Ovary (tissue), 9 donors: ENCODE data around the gene KIF16B. TPM values are rescaled to one million over a fixed set of nuclear protein-coding genes. Genes with fewer than 3 reads are reported as not detected.

Experiments used
- DNase-seq, 5 donors: peaks; one replicate each; pipeline ENCODE4 v3.0.0-alpha.2; 2019 to 2020
- H3K27ac ChIP-seq, 2 donors: fragments of 200-600 bp; one replicate each; pipeline versions ENCODE4 v1.5.1 to v1.8.0; 2019 to 2022
- H3K27me3 ChIP-seq: fragments of 200-600 bp; one replicate; pipeline ENCODE4 v1.8.0; 2022
- H3K36me3 ChIP-seq: fragments of 200-600 bp; sonication (generic); one replicate; pipeline ENCODE4 v1.5.1; 2019
- H3K4me1 ChIP-seq: one replicate; pipeline ENCODE4 v1.8.1; 2013; ENCODE audit warnings: mild to moderate bottlenecking, moderate library complexity; ENCODE audit not compliant: insufficient read depth
- H3K4me3 ChIP-seq: fragments of 200-600 bp; sonication (generic); one replicate; pipeline ENCODE4 v1.5.1; 2017
- H3K9me3 ChIP-seq, 2 donors: fragments of 200-600 bp in 1 of 2; sonication (generic) in 1 of 2; one replicate each; pipeline versions ENCODE4 v1.5.1 to v1.8.1; 2013 to 2019; ENCODE audit warnings: mild to moderate bottlenecking in 1 of 2, moderate library complexity in 1 of 2
- EP300 ChIP-seq: sonication (generic); formaldehyde crosslinking; IDR thresholded peaks from one replicate; pipeline ENCODE4 v1.6.1; 2017; ENCODE audit warnings: antibody characterized with exemption
- POLR2A ChIP-seq: fragments of 450-650 bp; IDR thresholded peaks from one replicate; pipeline ENCODE4 v1.6.1; 2017; ENCODE audit warnings: antibody characterized with exemption, mild to moderate bottlenecking, moderate library complexity
- WGBS, 3 donors: extraction: QIAGEN DNeasy Blood & Tissue Kit in 1 of 3; methylation state at CpG; one replicate each; pipeline versions ENCODE4 v1.1.5 to v1.1.7; 2013 to 2017; 5-methylcytosine and 5-hydroxymethylcytosine counted together
- intact Hi-C, 4 donors: fragments of 100-400 bp; cut with DNase I; formaldehyde crosslinking; loops; one replicate each; pipeline versions ENCODE4 v1.11.0 to v1.15.1; 2022 to 2023
- polyA plus RNA-seq, 2 donors: library from polyadenylated mRNA; stranded (reverse); fragments of 200-250 nt in 1 of 2; fragments of 350-450 nt in 1 of 2; fragmentation: Illumina TruSeq in 1 of 2; extraction: RNeasy Lipid Tissue Mini Kit (QIAGEN cat#74804) in 1 of 2; gene quantifications; one replicate each; pipeline ENCODE4 v1.2.3, GENCODE V29; 2013 to 2014
- total RNA-seq, 7 donors: library from RNA; depleted of rRNA in 2 of 7; stranded (reverse); fragments of >200 nt in 2 of 7; fragmentation: NEBNext Ultra II Directional in 3 of 7; extraction: Animal tissue kit (Norgen Biotek cat#: 25700) in 3 of 7; gene quantifications; one replicate each; pipeline versions ENCODE4 v1.1.0 to v1.2.4, GENCODE V29; 2016 to 2023
- TF ChIP-seq, protein P1 (sequence below), 3 donors: fragments of 450-650 bp in 2 of 3; fragments of 200-600 bp in 1 of 3; IDR thresholded peaks; one replicate each; pipeline versions ENCODE4 v1.5.1 to v1.8.0; 2016 to 2022; ENCODE audit warnings: antibody characterized with exemption in 3 of 3, mild to moderate bottlenecking in 1 of 3
- donor health status: DM: no; HTN: no; CAD: no; lungs with moderate emphysema.
- donor health status: DM: no; HTN: no; CAD: no.
- donor health status: Bipolar disorder and iron deficiency.
- donor health status: DM: yes; HTN: yes; CAD: no.
- donor health status: DM: no; HTN: no; CAD: no.
- donor health status: DM: yes; HTN: yes; CAD: no.

KIF16B gene
- total and polyA plus RNA-seq, 9 donors = 10.9 to 28.1 (median 20.2) TPM

DNA sequence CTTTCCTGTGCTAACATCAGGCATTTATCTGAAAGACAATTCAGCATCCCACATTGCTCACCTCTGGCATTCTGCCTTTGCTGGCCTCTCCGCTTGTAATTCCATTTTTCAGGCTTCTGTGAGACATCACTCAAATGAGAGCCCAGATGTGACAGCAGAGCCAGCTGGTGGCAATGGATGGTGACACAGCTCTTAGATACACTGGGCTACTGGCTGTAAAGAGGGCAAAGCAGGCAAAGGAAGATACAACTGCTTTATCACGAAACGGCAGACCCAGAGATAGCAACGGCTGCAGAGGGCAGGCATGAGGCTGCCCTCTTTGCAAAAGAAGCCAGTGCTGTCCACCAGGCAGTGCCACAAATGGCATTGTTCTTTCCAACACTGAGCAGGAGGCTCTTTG lies 329.8 kb downstream of the KIF16B start:
- Histone ChIP-seq H3K27ac (no peak overlapping the region), H3K4me1 (peaks cover 7% of the 10 kb centered on the region), H3K9me3 (no peaks in the 10 kb centered on the region), H3K4me3 (no peak overlapping the region), H3K36me3 (no peaks in the 10 kb centered on the region), H3K27me3 (no peaks in the 10 kb centered on the region)
- no peak for DNase-seq
- TF ChIP-seq, protein P1, sequence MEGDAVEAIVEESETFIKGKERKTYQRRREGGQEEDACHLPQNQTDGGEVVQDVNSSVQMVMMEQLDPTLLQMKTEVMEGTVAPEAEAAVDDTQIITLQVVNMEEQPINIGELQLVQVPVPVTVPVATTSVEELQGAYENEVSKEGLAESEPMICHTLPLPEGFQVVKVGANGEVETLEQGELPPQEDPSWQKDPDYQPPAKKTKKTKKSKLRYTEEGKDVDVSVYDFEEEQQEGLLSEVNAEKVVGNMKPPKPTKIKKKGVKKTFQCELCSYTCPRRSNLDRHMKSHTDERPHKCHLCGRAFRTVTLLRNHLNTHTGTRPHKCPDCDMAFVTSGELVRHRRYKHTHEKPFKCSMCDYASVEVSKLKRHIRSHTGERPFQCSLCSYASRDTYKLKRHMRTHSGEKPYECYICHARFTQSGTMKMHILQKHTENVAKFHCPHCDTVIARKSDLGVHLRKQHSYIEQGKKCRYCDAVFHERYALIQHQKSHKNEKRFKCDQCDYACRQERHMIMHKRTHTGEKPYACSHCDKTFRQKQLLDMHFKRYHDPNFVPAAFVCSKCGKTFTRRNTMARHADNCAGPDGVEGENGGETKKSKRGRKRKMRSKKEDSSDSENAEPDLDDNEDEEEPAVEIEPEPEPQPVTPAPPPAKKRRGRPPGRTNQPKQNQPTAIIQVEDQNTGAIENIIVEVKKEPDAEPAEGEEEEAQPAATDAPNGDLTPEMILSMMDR (IDR thresholded peaks at IDR 0.05) = no peak
- TF ChIP-seq POLR2A = no peak
- 66 to 68% (median 68%) methylated on average over 4 of the region's 4 CpGs for WGBS, 3 donors
- intact Hi-C loops = no loop called here

DNA sequence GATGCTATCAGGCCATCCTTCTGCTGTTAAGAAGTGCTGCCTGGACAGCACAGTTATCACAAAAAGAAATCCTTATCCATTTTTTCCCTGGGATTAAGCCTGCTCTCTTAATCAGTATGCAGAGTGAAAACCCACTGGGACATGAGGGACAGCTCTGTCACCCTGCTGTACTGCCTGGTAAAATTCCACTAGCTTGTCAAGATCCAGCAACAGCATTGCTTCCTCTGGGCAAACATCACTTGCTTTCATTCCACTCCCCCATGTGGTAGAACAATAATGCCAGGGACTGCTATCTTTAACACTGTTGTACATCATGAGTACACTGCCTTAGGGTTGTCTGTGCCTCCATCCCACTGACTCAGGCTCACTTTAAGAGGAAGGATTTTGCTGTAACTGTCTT lies 331.3 kb downstream of the KIF16B start:
- intact Hi-C loops = no loop called here

DNA sequence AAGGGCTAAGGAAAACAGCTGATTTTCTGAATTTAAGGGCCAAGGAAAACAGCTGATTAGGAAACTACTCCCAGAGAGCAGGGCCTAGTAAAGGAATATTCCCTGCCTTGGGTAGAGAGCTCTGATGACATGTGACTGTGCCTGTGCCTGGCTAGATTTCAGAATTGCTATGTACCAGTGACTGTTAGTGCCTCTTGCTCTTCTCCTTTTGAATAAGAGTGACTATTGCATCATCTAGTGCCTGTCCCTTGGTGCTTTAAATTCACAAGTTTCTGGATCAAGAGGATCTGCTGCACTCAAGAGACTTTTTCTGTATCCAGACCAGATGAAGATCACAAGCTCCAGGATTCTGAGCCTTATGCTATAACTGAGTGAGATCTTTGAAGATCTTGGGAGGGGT lies 332.9 kb downstream of the KIF16B start:
- TF ChIP-seq POLR2A (no peak), EP300 (no peak)
- TF ChIP-seq, protein P1 (IDR thresholded peaks at IDR 0.05) = no peak
- intact Hi-C loops = no loop called here

More for the DNA sequence above, 331.3 kb downstream of the KIF16B start:
- TF ChIP-seq POLR2A = no peak
- TF ChIP-seq, protein P1 (IDR thresholded peaks at IDR 0.05) = no peak
- no peak for TF ChIP-seq EP300
- no peak for DNase-seq
- H3K9me3 ChIP-seq = no peaks in the 10 kb centered on the region
- peaks cover 3% of the 10 kb centered on the region for H3K4me1 ChIP-seq
- no peaks in the 10 kb centered on the region for H3K27me3 ChIP-seq
- no peaks in the 10 kb centered on the region for H3K36me3 ChIP-seq
- H3K27ac ChIP-seq = no peak overlapping the region
- H3K4me3 ChIP-seq = no peak overlapping the region

DNA sequence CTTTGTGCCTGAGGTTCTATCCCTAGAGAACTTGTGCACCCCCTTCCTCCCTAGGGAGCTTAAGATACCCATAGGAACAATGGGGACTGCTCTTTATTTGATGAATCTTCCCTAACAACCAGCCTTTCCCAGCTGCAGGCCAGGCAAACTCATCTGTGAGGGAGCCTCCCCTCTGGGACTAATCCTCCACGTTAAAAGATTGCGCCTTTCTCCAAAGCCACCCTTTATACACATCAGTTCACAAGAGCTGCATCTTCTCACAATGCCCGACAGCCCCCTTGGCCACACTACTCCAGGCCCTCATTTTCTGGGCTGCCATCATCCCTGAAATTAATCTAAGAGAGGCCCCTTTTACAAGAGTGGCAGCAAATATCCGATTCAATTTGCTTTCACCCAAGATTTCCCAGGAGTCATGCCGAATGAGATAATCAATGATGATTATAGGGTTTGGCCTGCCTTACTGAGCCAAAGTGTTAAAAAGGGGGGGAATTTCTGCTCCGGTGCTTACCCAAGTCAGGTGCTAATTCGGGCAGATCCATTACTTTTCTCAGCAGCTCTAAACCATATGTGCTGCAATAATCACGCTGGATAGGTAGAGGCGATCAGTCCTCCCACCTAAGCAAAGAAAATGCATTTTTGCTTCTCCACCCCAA lies 336.5 kb downstream of the KIF16B start:
- Histone ChIP-seq H3K27ac (no peak overlapping the region), H3K9me3 (no peaks in the 10 kb centered on the region), H3K4me3 (no peak overlapping the region), H3K36me3 (no peaks in the 10 kb centered on the region), H3K4me1 (no peaks in the 10 kb centered on the region), H3K27me3 (no peaks in the 10 kb centered on the region)
- 90 to 94% (median 93%) methylated on average over 9 of the region's 9 CpGs for WGBS, 3 donors
- DNase-seq = no peak
- TF ChIP-seq, protein P1 (IDR thresholded peaks at IDR 0.05) = no peak
- TF ChIP-seq EP300 = no peak
- TF ChIP-seq POLR2A = no peak
- intact Hi-C loops = no loop called here

More for the DNA sequence above, 332.9 kb downstream of the KIF16B start:
- no peaks in the 10 kb centered on the region for H3K9me3 ChIP-seq
- no peak for DNase-seq
- H3K27ac ChIP-seq = no peak overlapping the region
- no peaks in the 10 kb centered on the region for H3K4me1 ChIP-seq
- H3K36me3 ChIP-seq = no peaks in the 10 kb centered on the region
- H3K4me3 ChIP-seq = no peak overlapping the region
- no peaks in the 10 kb centered on the region for H3K27me3 ChIP-seq
